PC-3 (cell line): ENCODE results near the gene NCAPD2. TPM values are rescaled to one million over a fixed set of nuclear protein-coding genes. Genes with fewer than 3 reads are reported as not detected.

Experiments used
- ATAC-seq: fragments of 200-7000 bp; cut with Tn5 transposase; 2 replicates; pipeline ENCODE4 v1.9.1; 2020; ENCODE audit warnings: mild to moderate bottlenecking, moderate library complexity
- BruUV-seq: library from RNA; stranded (reverse); fragments of 400-500 nt; replicated peaks from 2 replicates; lab custom pipeline; 2021; lab: Mats Ljungman, UMichigan
- CTCF ChIA-PET: fragments of 300-600 bp; sonication (Branson Sonifier 250); formaldehyde crosslinking; loops from one replicate; lab custom pipeline; 2022; ENCODE audit warnings: antibody characterized with exemption; lab: Charles Lee
- POLR2A ChIA-PET: fragments of 300-600 bp; sonication (Branson Sonifier 250); formaldehyde crosslinking; loops from one replicate; lab custom pipeline; 2022; ENCODE audit warnings: antibody characterized with exemption; ENCODE audit not compliant: unreplicated experiment; lab: Charles Lee
- DNase-seq: peaks from one replicate; pipeline ENCODE4 v3.0.0-alpha.2; 2015
- H2AFZ ChIP-seq: fragments of 300-600 bp; sonication (generic); 2 replicates; pipeline ENCODE4 v1.6.0; 2016; ENCODE audit warnings: antibody characterized with exemption, low read length
- H3F3A ChIP-seq: fragments of 300-600 bp; sonication (generic); one replicate; pipeline ENCODE4 v1.6.0; 2017; ENCODE audit warnings: antibody characterized with exemption, low read length, control low read depth, mild to moderate bottlenecking; ENCODE audit not compliant: unreplicated experiment
- H3K27ac ChIP-seq: fragments of 300-600 bp; sonication (generic); 2 replicates; pipeline ENCODE4 v1.5.1; 2016; ENCODE audit warnings: mild to moderate bottlenecking, low read length
- H3K27me3 ChIP-seq: fragments of 300-600 bp; sonication (generic); 2 replicates; pipeline ENCODE4 v1.6.1; 2016; ENCODE audit warnings: low read length, mixed read lengths
- H3K36me3 ChIP-seq: fragments of 300-600 bp; sonication (generic); 2 replicates; pipeline ENCODE4 v1.6.1; 2016; ENCODE audit warnings: low read depth, mixed run types, low read length, mixed read lengths
- H3K4me1 ChIP-seq: fragments of 300-600 bp; sonication (generic); 2 replicates; pipeline ENCODE4 v1.5.1; 2016; ENCODE audit warnings: low read length; ENCODE audit not compliant: insufficient read depth
- H3K4me2 ChIP-seq: fragments of 300-600 bp; sonication (generic); 2 replicates; pipeline ENCODE4 v1.6.0; 2016; ENCODE audit warnings: low read length
- H3K4me3 ChIP-seq: fragments of 300-600 bp; sonication (generic); 2 replicates; pipeline ENCODE4 v1.5.1; 2016; ENCODE audit warnings: mild to moderate bottlenecking, low read length, mixed read lengths
- H3K79me2 ChIP-seq: fragments of 300-600 bp; sonication (generic); 2 replicates; pipeline ENCODE4 v1.6.1; 2017; ENCODE audit warnings: low read length, mixed read lengths
- H3K9ac ChIP-seq: fragments of 300-600 bp; sonication (generic); 2 replicates; pipeline ENCODE4 v1.6.0; 2016; ENCODE audit warnings: mild to moderate bottlenecking, low read length
- H3K9me2 ChIP-seq: fragments of 300-600 bp; sonication (generic); replicated peaks from 2 replicates; pipeline ENCODE4 v1.6.1; 2016; ENCODE audit warnings: mixed run types, low read length, mixed read lengths
- H3K9me3 ChIP-seq: fragments of 300-600 bp; sonication (generic); 2 replicates; pipeline ENCODE4 v1.6.1; 2016; ENCODE audit warnings: low read length, mixed read lengths
- H4K20me1 ChIP-seq: fragments of 300-600 bp; sonication (generic); 2 replicates; pipeline ENCODE4 v1.6.1; 2016; ENCODE audit warnings: low read length, mixed read lengths
- EZH2 ChIP-seq: fragments of 300-600 bp; sonication (generic); IDR thresholded peaks from one replicate; pipeline ENCODE4 v1.6.1; 2017; ENCODE audit warnings: antibody characterized with exemption, mild to moderate bottlenecking, low read length; ENCODE audit not compliant: unreplicated experiment
- EZH2phosphoT487 ChIP-seq: fragments of 300-600 bp; sonication (generic); IDR thresholded peaks from 2 replicates; pipeline ENCODE4 v1.6.1; 2018; ENCODE audit warnings: mild to moderate bottlenecking, antibody characterized with exemption, low read length, borderline replicate concordance
- intact Hi-C: fragments of 100-400 bp; cut with micrococcal nuclease; formaldehyde crosslinking; loops from 2 replicates; pipeline ENCODE4 v1.9.0; 2023
- total RNA-seq: library from RNA; depleted of rRNA; stranded (reverse); fragments of >200 nt; gene quantifications from 2 replicates; pipeline ENCODE4 v1.2.3, GENCODE V29; 2014
- TF ChIP-seq, protein P1 (sequence below): fragments of 300-600 bp; sonication (generic); conservative IDR thresholded peaks from 2 replicates; pipeline ENCODE4 v1.5.1; 2017; ENCODE audit warnings: antibody characterized with exemption, low read depth, mild to moderate bottlenecking, low read length

The NCAPD2 gene
- total RNA-seq, 1 experiment from 2014 or later: 105 TPM

DNA sequence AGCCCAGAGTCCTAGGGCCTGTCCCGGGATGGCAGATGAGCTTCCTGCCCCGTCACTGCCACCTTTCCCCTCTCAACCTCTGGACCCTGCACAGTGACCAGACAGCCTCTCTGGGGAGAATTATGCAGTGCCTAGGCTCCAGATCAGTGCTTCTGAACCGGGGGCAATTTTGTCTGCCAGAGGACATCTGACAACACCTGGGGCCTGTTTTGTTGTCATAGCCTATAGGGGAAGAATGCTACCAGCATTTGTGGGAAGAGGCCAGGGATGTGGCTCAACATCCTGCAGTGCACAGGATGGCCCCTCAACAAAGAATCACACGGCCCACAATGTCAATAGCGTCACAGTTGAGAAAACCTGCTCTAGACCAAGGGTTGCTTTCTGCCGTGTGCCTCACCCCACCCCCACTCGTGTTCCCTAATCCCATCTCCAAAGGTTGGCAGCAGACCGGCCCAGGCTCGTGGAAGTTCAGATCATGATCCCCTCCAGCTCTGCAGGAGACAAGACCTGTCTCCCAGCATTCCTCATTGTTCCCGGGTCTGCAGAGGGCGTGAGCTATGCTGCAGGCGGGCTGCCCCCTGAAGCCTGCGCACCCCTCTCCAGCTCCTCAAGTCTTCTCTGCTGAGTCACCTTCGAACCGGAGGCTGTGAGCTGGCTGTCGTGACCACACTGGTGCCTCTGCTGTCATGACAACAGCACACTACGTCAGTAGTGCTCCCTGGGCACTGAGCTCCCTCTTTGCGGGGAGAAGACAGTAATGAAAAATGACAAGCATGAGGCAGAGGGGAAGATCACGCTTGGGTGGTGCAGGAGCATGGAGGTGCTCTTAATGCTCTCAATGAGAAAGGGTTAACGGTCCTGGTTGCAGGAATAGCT is 38.4 kb downstream of the NCAPD2 start:
- no peaks in the 10 kb centered on the region for H3K9me3 ChIP-seq
- peaks cover 38% of the 10 kb centered on the region for H3K4me1 ChIP-seq
- DNase-seq: peak; percentile 94
- peak overlapping the region; percentile 99 for H3K4me2 ChIP-seq
- ChIA-PET CTCF (interaction anchor here (0.7 kb wide), 1 partner anchor 61 kb away, joined by 4 read pairs; the partner anchor contains the start of gene VAMP1), POLR2A (interaction anchor here (0.6 to 1.1 kb wide), 7 partner anchors 36 to 328 kb away, joined by 3 to 4 read pairs (median 3); partner anchors contain the start of genes LTBR, NCAPD2, NOP2 and VAMP1)
- peak overlapping the region; percentile 96 for H3K9ac ChIP-seq
- peaks cover 26% of the 10 kb centered on the region for H4K20me1 ChIP-seq
- TF ChIP-seq, protein P1, sequence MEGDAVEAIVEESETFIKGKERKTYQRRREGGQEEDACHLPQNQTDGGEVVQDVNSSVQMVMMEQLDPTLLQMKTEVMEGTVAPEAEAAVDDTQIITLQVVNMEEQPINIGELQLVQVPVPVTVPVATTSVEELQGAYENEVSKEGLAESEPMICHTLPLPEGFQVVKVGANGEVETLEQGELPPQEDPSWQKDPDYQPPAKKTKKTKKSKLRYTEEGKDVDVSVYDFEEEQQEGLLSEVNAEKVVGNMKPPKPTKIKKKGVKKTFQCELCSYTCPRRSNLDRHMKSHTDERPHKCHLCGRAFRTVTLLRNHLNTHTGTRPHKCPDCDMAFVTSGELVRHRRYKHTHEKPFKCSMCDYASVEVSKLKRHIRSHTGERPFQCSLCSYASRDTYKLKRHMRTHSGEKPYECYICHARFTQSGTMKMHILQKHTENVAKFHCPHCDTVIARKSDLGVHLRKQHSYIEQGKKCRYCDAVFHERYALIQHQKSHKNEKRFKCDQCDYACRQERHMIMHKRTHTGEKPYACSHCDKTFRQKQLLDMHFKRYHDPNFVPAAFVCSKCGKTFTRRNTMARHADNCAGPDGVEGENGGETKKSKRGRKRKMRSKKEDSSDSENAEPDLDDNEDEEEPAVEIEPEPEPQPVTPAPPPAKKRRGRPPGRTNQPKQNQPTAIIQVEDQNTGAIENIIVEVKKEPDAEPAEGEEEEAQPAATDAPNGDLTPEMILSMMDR: no peak
- TF ChIP-seq EZH2phosphoT487 (no peak), EZH2 (no peak)
- peak overlapping the region; percentile 97 for H3K4me3 ChIP-seq
- peaks cover 52% of the 10 kb centered on the region for H3K36me3 ChIP-seq
- peaks cover 13% of the 10 kb centered on the region for H3F3A ChIP-seq
- peak; percentile 56 for ATAC-seq
- intact Hi-C loops: loop anchor here (5.0 kb wide), 1 partner anchor 110 kb away; no protein-coding TSS in a partner anchor
- no peaks in the 10 kb centered on the region for H3K9me2 ChIP-seq
- no TSS peak for BruUV-seq
- no peak overlapping the region for H2AFZ ChIP-seq
- H3K79me2 ChIP-seq: peaks cover 45% of the 10 kb centered on the region
- no peaks in the 10 kb centered on the region for H3K27me3 ChIP-seq
- peak overlapping the region; percentile 99 for H3K27ac ChIP-seq

DNA sequence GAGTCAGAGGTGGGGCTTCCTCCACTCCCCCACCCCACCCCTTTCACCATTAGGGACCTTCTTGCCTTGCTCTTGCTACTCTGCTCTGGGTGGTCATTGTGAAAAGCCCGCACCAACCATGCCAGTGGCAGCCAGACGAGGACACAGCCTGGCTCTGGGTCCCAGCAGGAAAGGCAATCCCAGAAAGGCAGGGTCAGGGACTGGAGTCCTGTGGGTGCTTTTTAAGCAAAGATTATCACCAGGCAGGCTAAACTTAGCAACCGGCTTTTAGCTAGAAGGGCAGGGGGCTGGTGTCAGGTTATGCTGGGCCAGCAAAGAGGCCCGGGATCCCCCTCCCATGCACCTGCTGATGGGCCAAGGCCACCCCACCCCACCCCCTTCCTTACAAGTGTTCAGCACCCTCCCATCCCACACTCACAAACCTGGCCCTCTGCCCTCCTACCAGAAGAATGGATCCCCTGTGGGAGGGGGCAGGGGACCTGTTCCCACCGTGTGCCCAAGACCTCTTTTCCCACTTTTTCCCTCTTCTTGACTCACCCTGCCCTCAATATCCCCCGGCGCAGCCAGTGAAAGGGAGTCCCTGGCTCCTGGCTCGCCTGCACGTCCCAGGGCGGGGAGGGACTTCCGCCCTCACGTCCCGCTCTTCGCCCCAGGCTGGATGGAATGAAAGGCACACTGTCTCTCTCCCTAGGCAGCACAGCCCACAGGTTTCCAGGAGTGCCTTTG is 39.2 kb downstream of the NCAPD2 start:
- POLR2A ChIA-PET: interaction anchor here (0.6 to 1.1 kb wide), 3 partner anchors 35 to 162 kb away, joined by 3 to 4 read pairs (median 3); partner anchors contain the start of genes LTBR and NOP2
- DNase-seq (peak; percentile 81), ATAC-seq (peak; percentile 44)
- peak overlapping the region; percentile 97 for H3K4me3 ChIP-seq
- peak overlapping the region; percentile 99 for H3K4me2 ChIP-seq
- H2AFZ ChIP-seq: peak overlapping the region; percentile 63
- H3K79me2 ChIP-seq: peaks cover 47% of the 10 kb centered on the region
- H3F3A ChIP-seq: peaks cover 15% of the 10 kb centered on the region
- H3K9ac ChIP-seq: peak overlapping the region; percentile 96
- intact Hi-C loops: loop anchor here (5.0 kb wide), 1 partner anchor 111 kb away; no protein-coding TSS in a partner anchor
- TSS peak; percentile 44 for BruUV-seq
- H3K27ac ChIP-seq: peak overlapping the region; percentile 99
- H3K9me2 ChIP-seq: no peaks in the 10 kb centered on the region
- no peaks in the 10 kb centered on the region for H3K9me3 ChIP-seq
- H4K20me1 ChIP-seq: peaks cover 32% of the 10 kb centered on the region
- TF ChIP-seq EZH2: no peak
- TF ChIP-seq, protein P1: no peak
- TF ChIP-seq EZH2phosphoT487: no peak
- H3K27me3 ChIP-seq: no peaks in the 10 kb centered on the region
- CTCF ChIA-PET: interaction anchor here (0.7 kb wide), 1 partner anchor 62 kb away, joined by 4 read pairs; the partner anchor contains the start of gene VAMP1
- H3K36me3 ChIP-seq: peaks cover 47% of the 10 kb centered on the region
- peaks cover 38% of the 10 kb centered on the region for H3K4me1 ChIP-seq
